KOPT-K1 (cell line): ENCODE data around the gene KRT6A.
"Not testable (repeated sequence)": the region's sequence is repeated elsewhere in the genome, so short reads cannot be mapped to it uniquely, and the experiment has no call there.

Source experiments
- H3K27ac ChIP-seq: fragments of 200-600 bp; sonication (generic); 2 replicates; pipeline ENCODE4 v1.5.1; 2016; ENCODE audit warnings: antibody characterized with exemption, mild to moderate bottlenecking, low read depth, low read length; ENCODE audit not compliant: poor library complexity, severe bottlenecking
- H3K36me3 ChIP-seq: fragments of 200-600 bp; sonication (generic); 2 replicates; pipeline ENCODE4 v1.5.1; 2017; ENCODE audit warnings: antibody characterized with exemption, mild to moderate bottlenecking, low read length, moderate library complexity; ENCODE audit not compliant: insufficient read depth
- H3K9me3 ChIP-seq: fragments of 200-600 bp; sonication (generic); 2 replicates; pipeline ENCODE4 v1.5.1; 2017; ENCODE audit warnings: antibody characterized with exemption, low read length, mild to moderate bottlenecking; ENCODE audit not compliant: insufficient read depth, poor library complexity, severe bottlenecking

The KRT6A gene

DNA sequence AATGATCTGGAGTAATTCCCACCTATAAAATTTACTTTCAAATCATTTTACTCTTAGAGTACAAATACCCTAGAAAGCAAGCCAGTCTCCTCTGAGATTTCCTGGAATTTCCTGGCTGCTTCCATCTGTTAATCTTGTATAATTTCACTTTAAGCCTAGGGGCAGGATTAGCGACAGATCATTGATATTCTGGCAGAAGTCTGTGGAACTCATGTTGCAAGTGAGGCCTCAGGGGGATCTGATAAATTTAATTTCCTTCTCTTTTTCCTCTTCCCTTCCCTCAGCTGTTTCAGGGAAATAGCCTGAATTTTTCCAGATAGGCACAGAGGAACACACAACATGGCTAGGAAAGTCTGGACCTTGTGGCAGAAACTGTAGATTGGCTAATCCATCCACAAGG, 5.9 kb upstream of the KRT6A start:
- Histone ChIP-seq H3K36me3 (no peaks in the 10 kb centered on the region), H3K27ac (no peak overlapping the region), H3K9me3 (peaks cover 7% of the 10 kb centered on the region)

DNA sequence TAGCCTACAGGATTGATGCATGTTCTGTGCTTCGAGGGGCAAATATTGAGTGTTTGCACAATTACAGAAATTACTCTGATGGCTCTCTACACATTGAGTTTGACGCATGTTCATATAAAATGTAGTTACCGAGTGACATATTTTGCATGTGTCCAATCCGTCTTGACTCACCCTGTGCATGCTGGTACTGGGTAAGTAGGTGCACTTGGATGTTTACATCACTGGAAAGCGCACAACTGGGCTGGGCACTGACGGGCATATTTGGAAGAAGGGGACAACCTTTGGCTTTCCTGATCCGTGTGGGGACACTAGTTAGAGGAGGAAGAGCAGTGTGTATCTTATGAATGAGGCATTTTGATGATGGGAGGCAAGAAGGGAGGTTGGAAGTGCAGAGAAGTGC, 4.9 kb upstream of the KRT6A start:
- Histone ChIP-seq H3K9me3 (peaks cover 4% of the 10 kb centered on the region), H3K36me3 (no peaks in the 10 kb centered on the region), H3K27ac (no peak overlapping the region)

DNA sequence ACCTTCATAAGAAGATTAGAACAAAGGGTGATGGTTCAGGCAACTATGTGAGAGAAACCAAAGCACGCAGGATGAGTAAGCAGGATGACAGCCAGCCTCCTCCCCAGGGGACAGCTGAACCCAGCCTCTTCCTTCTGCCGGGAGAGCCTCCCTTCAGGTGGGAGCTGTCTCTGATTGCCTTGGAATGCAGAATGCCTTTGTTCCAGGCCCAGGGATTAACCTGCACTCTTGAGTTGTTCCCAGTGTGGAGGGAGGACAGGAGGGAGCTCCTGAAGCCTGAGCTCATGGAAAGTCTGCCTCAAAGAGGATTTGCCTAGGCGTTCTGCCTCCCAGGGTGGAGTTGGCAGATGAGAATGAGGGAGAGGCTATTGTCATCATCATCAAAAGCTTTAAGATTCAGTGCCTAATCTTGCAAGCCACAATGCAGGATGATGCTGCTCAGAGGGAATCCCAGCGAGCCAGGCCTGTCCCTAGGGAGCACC, 3.6 kb upstream of the KRT6A start:
- H3K36me3 ChIP-seq: no peaks in the 10 kb centered on the region
- H3K9me3 ChIP-seq: no peaks in the 10 kb centered on the region
- H3K27ac ChIP-seq: no peak overlapping the region

DNA sequence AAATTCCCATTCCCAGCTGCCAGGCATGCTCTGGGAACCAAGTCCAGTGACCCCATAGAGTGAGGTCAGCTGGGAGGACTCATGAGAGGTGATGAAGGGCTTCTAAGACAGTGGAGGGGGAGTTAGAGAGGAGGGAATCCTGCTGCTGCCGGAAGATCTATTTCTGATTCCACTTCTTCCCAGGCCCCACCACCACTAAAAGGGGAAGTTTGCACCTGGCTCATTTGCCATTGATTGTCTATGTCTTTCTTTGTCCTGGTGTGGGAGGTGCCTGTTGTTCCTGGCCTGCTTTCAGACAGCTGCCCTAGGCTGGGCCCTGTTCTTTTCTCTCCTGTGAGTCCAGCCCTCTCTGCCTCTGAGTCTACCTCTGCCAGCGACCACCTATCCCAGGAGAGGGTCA, 3.0 kb upstream of the KRT6A start:
- no peaks in the 10 kb centered on the region for H3K36me3 ChIP-seq
- no peaks in the 10 kb centered on the region for H3K9me3 ChIP-seq
- H3K27ac ChIP-seq: no peak overlapping the region

DNA sequence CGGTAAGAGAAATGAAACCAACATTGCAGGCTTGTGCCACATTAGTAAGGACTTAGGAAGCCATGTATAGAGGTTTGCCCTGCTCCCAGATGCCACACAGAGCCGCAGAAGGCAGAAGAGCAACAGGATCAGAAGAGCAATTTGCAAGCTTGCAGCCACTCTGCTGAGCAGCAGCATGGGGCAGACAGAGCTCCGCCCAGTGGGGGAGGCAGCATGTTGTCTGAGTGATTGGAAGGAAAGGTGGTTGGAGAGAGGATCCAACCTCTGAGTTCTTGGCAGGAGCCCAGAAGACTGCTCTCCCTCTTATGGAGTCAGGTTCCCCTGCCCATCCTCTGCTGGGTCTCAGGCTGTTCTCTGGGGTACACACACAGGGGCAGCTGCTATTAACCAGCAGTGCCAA, 2.3 kb upstream of the KRT6A start:
- no peaks in the 10 kb centered on the region for H3K36me3 ChIP-seq
- no peak overlapping the region for H3K27ac ChIP-seq
- H3K9me3 ChIP-seq: no peaks in the 10 kb centered on the region

DNA sequence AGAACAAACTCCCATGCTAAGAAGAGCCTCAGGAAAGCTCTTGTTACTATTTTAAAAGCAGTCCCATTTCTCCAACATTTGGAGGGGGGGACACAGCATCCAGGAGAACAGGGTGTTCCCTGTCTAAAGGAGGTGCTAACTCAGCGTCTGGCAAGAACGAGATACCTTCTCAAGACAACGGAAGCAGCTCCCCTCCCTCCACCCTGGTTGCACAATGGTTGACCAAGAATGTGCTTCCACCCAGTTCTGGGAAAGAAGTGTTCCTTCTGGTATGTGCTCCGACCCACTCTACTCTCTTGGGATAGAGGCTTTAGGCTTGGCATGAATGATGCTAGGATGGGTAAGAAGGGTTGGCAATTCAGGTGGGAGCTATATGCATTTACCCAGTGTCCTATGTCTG, 1.5 kb upstream of the KRT6A start:
- H3K36me3 ChIP-seq: no peaks in the 10 kb centered on the region
- H3K9me3 ChIP-seq: no peaks in the 10 kb centered on the region
- no peak overlapping the region for H3K27ac ChIP-seq

DNA sequence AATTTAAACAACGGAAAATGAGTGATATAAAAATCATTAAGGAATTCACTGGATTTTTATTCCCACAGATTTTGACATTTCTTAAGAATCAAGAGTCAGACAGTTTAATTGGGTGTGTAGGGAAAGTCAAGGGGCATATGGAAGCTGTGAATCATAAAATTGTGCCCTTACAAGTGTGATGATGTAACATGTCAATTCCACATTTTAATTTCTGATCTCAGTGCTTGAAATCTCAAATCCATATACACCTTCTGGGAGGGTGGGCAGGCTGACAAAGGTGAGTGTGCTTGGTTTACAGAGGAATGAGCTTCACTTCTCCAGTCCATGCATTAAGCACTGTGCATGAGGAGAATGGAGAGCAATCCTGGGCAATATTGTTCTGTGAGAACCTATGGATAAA, 1.0 kb upstream of the KRT6A start:
- H3K9me3 ChIP-seq: no peaks in the 10 kb centered on the region
- H3K27ac ChIP-seq: no peak overlapping the region
- no peaks in the 10 kb centered on the region for H3K36me3 ChIP-seq

GRCh38 chr12:52492405-52492804, 652 bp downstream of the KRT6A start:
- H3K27ac ChIP-seq, H3K9me3 ChIP-seq, H3K36me3 ChIP-seq: not testable (repeated sequence)

DNA sequence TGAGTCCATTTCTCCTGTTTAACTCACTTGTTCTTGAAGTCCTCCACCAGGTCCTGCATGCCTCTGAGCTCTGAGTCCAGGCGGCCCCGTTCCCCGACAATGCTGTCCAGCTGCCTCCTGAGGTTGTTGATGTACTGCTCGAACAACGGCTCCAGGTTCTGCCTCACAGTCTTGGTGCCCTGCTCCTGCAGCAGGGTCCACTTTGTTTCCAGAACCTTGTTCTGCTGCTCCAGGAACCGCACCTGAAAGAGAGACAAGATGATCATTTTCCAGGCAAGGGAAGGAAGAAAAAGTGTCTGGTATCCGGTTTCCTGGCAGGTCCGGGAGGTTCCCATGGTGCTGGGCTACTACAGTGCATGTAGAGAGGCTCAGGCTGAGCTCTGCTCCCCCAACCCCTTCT, 1.6 kb downstream of the KRT6A start:
- H3K9me3 ChIP-seq, H3K36me3 ChIP-seq, H3K27ac ChIP-seq: not testable (repeated sequence)

DNA sequence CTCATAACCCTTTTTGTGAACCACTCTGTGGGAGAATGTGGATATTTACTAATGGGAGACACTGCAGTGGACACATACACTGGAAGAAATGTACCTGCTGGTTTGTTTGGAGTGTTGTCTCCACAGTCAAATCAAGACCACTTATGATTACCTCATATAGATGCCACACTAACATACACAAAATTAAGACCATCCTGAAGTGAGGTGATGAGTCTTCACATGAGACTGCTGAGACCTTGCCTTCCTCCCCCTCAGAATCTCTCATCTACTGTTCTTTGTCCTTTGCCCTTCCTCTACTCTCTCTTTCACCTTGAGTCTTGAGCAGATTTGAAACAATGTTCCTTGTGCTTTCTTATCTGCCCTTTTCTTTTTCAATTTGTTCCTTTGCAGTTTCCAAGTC, 4.3 kb downstream of the KRT6A start:
- Histone ChIP-seq H3K27ac (no peak overlapping the region), H3K9me3 (peaks cover 4% of the 10 kb centered on the region), H3K36me3 (no peaks in the 10 kb centered on the region)

DNA sequence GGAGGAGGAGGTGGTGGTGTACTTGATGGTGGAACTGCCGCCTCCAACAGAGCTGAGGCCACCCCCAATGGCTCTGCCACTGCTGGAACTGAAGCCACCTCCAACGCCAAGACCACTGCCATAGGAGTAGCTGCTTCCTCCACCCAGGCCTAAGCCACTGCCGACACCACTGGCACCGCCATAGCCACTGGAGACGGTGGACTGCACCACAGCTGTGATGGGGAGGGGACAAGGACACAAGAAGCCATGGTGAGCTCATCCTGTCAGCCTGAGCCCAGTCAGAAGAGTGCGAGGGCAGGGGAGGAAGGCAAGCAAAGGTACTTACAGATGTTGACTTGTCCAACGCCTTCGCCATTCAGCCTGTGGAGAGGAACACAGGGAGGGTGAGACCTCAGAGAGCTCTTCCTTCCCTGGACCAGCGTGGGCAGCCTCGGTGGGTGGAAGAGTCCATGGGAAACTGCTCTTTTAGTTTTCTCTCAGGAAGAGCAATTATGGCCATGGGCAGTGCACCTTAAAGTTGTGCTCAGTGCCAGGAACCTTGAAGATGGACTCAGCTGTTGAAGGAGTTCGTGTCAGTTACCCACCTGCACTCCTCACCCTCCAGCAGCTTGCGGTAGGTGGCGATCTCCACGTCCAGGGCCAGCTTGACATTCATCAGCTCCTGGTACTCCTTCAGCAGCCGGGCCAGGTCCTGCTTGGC, 5.2 kb downstream of the KRT6A start:
- not testable (repeated sequence) for H3K9me3 ChIP-seq, H3K36me3 ChIP-seq, H3K27ac ChIP-seq

DNA sequence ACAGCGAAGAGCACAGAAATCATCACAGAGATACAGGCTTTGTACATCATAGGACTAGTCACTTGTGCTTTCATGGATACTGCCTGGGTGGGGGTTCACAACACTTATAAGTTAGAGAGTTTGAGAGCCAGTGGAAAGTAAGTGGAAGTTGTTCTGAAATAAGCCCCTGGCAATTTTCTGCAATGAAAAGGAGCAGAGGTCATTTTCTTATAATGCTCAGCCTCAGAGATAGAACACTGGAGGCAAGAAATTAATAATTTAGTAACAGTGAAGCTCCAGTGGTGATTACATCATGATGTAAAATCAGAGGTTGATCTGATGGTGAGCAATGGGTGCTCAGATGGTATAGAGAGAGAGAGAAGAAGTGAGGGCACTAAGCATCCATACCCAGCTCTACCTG, 5.8 kb downstream of the KRT6A start:
- Histone ChIP-seq H3K36me3 (no peaks in the 10 kb centered on the region), H3K9me3 (peaks cover 4% of the 10 kb centered on the region), H3K27ac (no peak overlapping the region)

- Histone ChIP-seq H3K27ac (no peak overlapping the region), H3K9me3 (peaks cover 4% of the 10 kb centered on the region), H3K36me3 (no peaks in the 10 kb centered on the region)
Observed at GRCh38 chr12:52486166-52487105, 6.6 kb downstream of the KRT6A start.

DNA sequence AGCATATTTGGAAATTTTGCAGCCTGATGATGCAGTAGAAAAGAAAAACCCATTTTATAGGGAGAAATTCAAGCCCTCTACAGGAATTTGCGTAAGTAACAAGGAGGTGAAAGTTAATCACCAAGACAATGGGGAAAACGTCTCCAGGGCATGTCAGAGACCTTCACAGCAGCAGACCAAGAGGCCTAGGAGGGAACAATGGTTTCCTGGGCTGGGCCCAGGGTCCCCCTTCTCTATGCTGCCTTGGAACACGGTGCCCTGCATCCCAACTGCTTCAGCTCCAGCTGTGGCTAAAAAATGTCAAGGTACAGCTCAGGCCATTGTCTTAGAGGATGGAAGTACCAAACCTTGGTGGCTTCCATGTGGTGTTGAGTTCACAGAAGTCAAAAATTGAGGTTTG, 13.0 kb downstream of the KRT6A start:
- no peak overlapping the region for H3K27ac ChIP-seq
- H3K9me3 ChIP-seq: peaks cover 4% of the 10 kb centered on the region
- no peaks in the 10 kb centered on the region for H3K36me3 ChIP-seq

DNA sequence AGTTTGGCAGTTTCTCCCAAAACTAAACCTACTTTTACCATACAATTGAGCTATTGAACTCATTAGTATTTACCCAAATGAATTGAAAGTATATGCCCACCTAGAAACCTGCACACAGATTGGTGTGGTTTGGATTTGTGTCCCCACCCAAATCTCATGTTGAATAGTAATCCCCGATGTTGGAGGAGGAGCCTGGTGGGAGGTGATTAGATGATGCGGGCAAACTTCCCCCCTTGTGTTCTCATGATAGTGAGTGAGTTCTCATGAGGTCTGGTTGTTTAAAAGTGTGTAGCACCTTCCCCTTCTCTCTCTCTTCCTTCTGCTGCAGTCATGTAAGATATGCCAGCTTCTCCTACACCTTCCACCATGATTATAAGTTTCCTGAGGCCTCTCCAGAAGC, 15.4 kb downstream of the KRT6A start:
- no peak overlapping the region for H3K27ac ChIP-seq
- no peaks in the 10 kb centered on the region for H3K36me3 ChIP-seq
- no peaks in the 10 kb centered on the region for H3K9me3 ChIP-seq

- H3K36me3 ChIP-seq: no peaks in the 10 kb centered on the region
- H3K9me3 ChIP-seq: no peaks in the 10 kb centered on the region
- H3K27ac ChIP-seq: no peak overlapping the region
Observed at GRCh38 chr12:52474212-52474611, 18.8 kb downstream of the KRT6A start.
